T-helper 1 cell (primary cell): Measurements from ENCODE around the gene DHDH.
A peak's percentile ranks its signal among the peaks of the same experiment; 100 is the strongest.

Experiments used
- DNase-seq, 5 donors: peaks; one replicate each; pipeline ENCODE4 v3.0.0-alpha.2; 2012 to 2020

The DHDH gene

DNA sequence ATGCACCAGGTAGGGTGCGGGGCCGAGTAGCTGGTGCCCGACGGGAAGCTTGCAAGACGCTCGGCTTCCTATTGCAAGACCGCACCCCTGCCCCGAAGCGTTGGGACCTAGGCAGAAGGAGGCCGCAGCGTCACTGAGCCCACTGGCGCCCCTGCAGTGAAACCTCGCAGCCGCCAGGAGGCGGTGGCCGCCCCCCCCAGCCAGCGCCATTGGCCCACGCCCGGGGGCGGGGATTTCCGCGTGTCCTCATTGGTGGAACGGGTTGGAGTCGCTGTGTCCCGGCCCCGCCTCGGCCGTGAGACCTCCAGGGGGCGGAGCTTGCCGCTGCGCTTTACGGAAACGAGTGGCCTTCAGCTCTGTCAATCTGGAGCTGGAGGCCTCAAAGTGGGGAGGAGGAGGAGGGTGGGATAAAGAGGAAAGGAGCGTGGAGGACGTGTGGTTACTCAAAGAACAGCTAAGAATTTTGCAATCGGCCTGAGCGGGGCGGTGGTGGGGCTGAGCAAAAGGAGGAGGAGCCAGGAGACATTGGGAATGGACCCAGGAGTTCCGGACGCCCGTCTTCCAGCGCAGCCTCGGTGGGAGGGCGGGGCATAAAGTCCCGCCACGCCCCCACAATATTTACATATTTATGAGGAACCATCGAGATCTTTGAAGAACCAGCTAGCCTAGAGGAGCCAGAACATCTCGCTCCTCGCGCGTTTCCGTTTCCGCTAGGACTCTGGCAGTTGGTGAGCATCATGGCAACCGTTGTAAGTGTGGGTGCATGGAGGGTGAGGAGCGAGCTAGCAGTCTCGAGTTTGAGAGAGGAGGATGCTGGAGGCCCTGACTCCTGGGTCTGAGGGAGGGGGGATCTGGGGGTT lies 59.9 kb downstream of the DHDH start, which contains the start of the genes GYS1 and RUVBL2:
Gene GYS1, minus strand, starts transcription at position 135 of the 860 bp plus-strand sequence. CDS start 197 bp downstream, outside the sequence.
Gene RUVBL2, plus strand, starts transcription at position 713 of the 860 bp plus-strand sequence. Its CDS starts 25 bp downstream, at position 738.
- DNase-seq, result peak; percentile 99 to 100 (median 99)

DNA sequence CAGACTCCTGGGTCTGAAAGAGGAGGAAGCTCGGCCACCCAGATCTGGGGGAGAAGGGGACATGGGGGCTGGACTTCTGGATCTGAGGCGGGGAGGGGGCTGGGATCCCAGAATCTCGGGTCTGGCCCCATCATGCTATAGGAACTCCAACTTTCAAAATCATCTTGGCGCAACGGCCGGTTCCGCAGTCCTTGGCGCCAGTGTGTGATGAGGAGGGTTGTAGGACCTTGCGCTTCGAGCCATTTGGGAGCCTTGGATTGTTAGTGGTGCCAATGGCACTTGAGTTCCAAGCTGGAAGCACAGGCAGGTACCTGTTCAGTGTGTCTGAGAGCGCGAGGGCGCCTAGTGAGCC lies 60.5 kb downstream of the DHDH start:
- DNase-seq, result no peak
